HG03139 (cell line): Measurements from ENCODE around the gene COX19.
A peak's percentile ranks its signal among the peaks of the same experiment; 100 is the strongest.
"Not testable (repeated sequence)": the region's sequence is repeated elsewhere in the genome, so short reads cannot be mapped to it uniquely, and the experiment has no call there.

ENCODE experiments used
- ATAC-seq: cut with Tn5 transposase; IDR thresholded peaks from one replicate; pipeline ENCODE4 v1.9.1; 2021; ENCODE audit not compliant: unreplicated experiment

Gene COX19

GRCh38 chr7:962401-963081, 12.8 kb downstream of the COX19 start:
- no peak for ATAC-seq

DNA sequence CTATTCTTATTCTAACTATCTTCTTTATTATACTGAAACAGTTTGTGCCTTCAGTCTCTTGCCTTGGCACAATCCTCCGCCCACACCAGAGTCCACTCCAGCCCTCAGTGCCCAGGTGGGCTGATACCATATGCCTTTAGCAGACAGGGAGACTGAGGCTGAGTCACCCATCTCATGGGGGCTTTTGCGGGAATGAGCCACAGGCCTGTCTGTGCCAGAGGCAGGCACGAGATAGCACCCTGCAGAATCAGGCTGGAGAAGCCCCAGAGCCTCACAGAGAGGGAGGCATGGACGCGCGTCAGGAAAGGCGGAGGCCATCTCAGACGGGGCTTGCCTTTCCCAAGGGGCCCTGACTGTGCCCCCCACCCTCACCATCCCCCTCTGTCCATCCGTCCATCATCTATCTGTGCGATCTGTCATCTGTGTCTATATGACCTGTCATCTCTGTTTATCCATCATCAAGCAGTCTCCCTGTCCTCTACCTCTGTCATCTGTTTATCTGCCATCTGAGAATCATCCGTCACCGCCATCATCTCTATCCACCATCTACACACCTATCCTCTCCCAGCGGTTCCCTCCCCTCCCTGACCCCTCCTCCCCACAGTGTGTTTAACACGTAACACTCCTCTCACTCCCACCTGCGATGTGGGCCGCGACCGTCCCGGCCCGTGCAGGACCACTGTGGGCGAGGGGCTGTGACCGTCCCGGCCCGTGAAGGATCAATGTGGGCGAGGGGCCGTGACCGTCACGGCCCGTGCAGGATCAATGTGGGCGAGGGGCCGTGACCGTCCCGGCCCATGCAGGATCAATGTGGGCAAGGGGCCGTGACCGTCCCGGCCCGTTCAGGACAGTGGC, 13.6 kb downstream of the COX19 start:
- no peak for ATAC-seq

- ATAC-seq: not testable (repeated sequence)
Measured at GRCh38 chr7:960972-961371, 14.4 kb downstream of the COX19 start.

GRCh38 chr7:960269-960871, 15.0 kb downstream of the COX19 start:
- ATAC-seq: no peak

GRCh38 chr7:959740-960139, 15.6 kb downstream of the COX19 start:
- ATAC-seq: not testable (repeated sequence)

- ATAC-seq: no peak
Measured at GRCh38 chr7:959271-959670, 16.1 kb downstream of the COX19 start.

- no peak for ATAC-seq
Measured at GRCh38 chr7:958221-959200, 16.8 kb downstream of the COX19 start.

- no peak for ATAC-seq
Measured at GRCh38 chr7:957418-958220, 17.7 kb downstream of the COX19 start.

DNA sequence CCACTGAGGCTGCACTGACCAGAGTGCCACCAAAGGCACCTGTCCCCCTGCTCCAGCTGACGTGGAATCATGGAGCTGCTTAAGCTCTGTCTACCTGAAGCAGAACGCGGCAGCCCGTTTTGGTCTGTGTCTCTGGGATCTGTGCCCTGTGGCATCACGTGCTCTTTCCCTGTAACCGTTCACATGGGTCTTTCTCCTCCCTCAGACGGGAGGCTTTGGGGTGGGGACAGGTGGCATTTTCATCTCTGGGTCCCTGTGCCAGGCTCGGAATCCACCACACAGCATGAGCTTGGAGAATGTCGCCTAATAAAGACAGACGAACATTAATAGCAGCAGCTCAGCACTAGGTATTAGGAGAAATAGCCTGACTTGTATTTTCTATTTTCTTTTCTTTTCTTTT, 19.3 kb downstream of the COX19 start:
- no peak for ATAC-seq

- peak; percentile 52 for ATAC-seq
Measured at GRCh38 chr7:954330-955238, 20.8 kb downstream of the COX19 start, which contains the start of gene ADAP1. Gene ADAP1 (minus strand): TSS chr7:954680. CDS start chr7:954477, 203 bp downstream.

GRCh38 chr7:953547-954327, 21.6 kb downstream of the COX19 start:
- ATAC-seq: peak; percentile 22

DNA sequence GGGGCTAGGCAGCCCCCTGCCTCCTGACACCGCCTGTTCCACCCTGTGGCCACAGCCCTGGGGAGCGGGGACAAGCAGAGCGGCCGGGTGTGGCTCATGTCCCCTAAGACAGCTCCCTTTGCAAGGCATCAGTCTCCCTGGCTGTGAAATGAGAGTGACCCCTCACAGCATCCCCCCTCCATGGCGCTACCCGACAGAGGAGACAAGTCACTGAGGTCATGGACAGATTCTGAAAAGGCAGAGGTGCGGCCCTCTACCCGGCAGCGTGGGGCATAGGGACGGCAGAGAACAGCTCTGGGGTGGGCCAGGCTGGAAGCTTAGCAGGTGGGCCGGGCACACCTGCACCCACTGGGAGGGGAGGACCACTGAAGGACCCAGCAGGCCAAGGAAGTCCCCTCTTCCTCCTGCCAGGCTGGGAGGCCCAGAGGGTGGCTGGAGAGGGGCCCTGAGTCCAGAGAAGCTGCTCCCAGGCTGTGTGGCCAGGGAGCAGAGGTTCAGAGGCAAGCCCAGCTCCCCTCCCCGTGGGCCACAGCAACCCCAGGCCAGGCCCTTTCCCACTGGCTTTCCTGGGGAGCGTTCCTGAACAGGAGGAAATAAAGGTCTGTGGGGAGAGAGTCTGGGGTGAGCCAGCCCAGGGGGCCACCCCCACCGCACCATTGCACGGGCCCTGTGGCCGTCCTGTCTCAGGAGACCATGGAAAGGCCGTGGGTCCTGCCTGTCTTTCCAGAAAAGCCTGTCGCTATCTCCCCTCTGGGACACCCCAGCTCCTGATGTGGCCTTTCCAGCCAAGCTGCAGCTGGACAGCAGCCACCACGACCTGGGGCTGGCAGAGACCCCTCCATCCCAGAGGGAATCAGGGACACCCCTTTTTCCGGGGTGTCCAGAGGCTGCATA, 22.6 kb downstream of the COX19 start:
- no peak for ATAC-seq

DNA sequence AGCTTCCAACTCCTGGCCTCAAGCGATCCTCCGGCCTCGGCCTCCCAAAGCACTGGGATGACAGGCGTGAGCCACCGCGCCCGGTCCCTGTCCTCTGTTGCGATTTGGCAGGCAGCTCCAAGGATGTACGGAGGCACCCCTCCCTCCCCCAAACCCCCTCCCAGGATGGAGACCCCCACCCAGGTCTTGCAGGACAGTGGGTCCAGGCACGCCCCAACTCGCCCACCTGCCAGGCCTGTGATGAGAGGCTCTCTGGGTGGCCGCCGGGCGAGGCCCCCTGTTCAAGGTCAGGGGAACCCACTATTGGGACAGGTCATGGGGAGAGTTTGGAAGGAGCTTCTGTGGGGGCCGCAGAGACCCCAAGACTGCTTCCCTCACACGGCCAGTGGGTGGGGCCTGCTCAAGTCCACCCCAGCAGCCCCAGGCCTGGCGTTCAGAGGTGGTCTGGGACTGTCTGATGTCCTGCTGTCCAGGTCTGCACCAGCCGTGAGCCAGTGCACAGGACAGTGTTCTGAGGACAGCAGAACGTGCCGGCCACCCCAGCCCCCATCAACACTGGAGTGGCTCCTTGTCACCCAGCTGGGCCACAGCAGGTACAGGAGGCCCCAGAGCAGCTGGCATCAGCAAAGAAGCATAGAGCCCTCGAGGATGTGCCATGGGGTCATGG, 23.3 kb downstream of the COX19 start:
- ATAC-seq: no peak

DNA sequence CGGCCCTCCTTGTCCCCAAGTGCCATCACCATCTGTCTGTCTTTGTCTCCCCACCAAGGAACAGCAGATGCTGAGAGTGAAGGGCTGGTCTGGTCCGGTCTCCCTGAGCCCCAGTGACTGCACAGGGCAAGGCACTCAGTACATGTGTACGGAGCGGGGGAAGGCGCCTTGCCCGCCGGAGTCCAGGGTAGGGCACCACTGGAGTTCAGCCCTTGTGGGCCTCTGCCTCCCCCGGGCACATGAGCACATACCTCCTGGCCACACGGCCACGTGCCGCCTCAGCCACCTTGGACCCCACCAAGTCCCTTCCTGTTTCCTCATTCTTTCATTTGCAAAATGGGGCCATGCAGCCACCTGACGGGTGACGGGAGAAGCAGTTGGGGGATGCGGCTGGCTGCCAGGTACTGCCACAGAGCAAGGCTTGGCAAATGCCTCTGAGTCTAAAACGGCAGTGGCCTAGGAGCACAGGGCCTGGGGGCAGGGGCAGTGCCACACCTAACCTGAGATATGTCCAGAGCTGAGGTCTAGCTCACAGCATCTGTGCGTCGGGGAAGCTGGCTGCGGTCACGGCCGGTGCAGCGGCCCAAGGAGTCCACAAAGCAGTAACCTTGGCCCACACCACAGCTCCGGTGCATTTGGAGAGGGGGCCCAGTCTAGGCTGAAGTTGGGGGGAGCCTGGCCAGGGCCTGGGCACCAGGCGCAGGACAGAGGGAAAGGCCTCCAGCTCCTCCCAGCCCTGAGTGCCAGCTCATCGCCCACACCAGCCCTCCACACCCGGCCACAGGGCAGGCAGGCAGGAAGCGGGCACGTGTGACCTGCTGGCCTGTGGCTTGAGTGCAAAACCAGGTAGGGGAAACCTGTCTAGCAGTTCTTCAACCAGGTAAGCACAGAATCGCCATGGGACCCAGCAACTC, 26.1 kb downstream of the COX19 start:
- ATAC-seq: no peak

- ATAC-seq: no peak
Measured at GRCh38 chr7:947391-948210, 27.7 kb downstream of the COX19 start.
